Fibroblast of skin of left quadriceps (primary cell): ENCODE data around the gene NEK11.

ENCODE experiments used
- DNase-seq, 2 experiments: peaks; one replicate each; pipeline ENCODE4 v3.0.0-alpha.2; 2013; ENCODE audit warnings: low read depth in 2 of 2

The NEK11 gene

GRCh38 chr3:131397889-131398288 lies 371.2 kb downstream of the NEK11 start:
- DNase-seq, result no peak
